Measurements from ENCODE around the gene NBEA. TPM values are rescaled to one million over a fixed set of nuclear protein-coding genes. Genes with fewer than 3 reads are reported as not detected.
"Not testable (repeated sequence)": the region's sequence is repeated elsewhere in the genome, so short reads cannot be mapped to it uniquely, and the experiment has no call there.

The NBEA gene
- total RNA-seq, 1 experiment from 2014 or later, result 4.1 TPM

DNA sequence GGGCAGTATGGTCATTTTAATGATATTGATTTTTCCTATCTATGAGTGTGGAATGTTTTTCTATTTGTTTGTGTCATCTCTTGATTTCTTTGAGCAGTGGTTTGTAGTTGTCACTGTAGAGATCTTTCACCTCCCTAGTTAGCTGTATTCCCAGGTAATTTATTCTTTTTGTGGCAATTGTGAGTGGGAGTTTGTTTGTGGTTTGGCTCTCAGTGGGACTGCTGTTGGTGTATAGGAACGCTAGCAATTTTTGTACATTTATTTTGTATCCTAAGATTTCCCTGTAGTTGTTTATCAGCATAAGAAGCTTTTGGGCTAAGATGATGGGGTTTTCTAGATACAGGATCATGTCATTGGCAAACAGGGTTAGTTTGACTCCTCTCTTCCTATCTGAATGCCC, 28.9 kb downstream of the NBEA start:
- intact Hi-C loops (cut with micrococcal nuclease), result no loop called here
- no peak for ATAC-seq

DNA sequence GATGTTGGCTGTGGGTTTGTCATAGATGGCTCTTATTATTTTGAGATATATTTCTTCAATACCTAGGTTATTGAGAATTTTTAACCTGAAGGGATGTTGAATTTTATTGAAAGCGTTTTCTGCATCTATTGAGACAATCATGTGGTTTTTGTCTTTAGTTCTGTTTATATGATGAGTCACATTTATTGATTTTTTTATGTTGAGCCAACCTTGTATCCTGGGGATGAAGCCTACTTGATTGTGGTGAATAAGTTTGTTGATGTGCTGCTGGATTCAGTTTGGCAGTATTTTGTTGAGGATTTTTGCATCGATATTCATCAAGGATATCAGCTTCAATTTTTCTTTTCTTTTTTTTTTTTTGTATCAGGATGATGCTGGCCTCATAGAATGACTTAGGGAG, 29.4 kb downstream of the NBEA start:
- intact Hi-C loops (cut with micrococcal nuclease), result no loop called here
- Histone ChIP-seq H3K9me2 (ENCODE audit: insufficient read depth) (no peaks in the 10 kb centered on the region), H3K9me3 (ENCODE audit: control insufficient read depth in 1 of 2, insufficient read depth in 1 of 2, low read depth in 1 of 2, low read length in 2 of 2) (no peaks in the 10 kb centered on the region), H3K9ac (ENCODE audit: low read length) (no peak overlapping the region), H2AFZ (ENCODE audit: low read depth, low read length, poor library complexity, severe bottlenecking) (no peak overlapping the region), H3K4me1 (ENCODE audit: control insufficient read depth in 1 of 2, insufficient read depth in 2 of 2, low read length in 2 of 2) (peaks cover 0 to 10% of the 10 kb centered on the region in 2 experiments; a peak in 2 of 4 replicates), H4K20me1 (ENCODE audit: insufficient read depth) (no peaks in the 10 kb centered on the region), H3K27me3 (ENCODE audit: insufficient read depth, low read length) (no peaks in the 10 kb centered on the region), H3K79me2 (ENCODE audit: insufficient read depth, low read length) (0 out of 2 replicates have a peak, but pooled peaks cover 3% of the 10 kb centered on the region), H3K4me2 (ENCODE audit: low read length) (no peak overlapping the region), H3K36me3 (ENCODE audit: control insufficient read depth in 1 of 2, insufficient read depth in 2 of 2, low read length in 2 of 2) (no peaks in the 10 kb centered on the region), H3K27ac (ENCODE audit: low read depth, low read length) (no peak overlapping the region), H3K4me3 (replicated peaks in 1 of 2; ENCODE audit: low read depth in 1 of 2, low read length in 2 of 2) (no peak overlapping the region)
- ChIA-PET CTCF (no interaction called here), POLR2A (no interaction called here), RAD21 (ENCODE audit: low non-redundant PET in 1 of 2, low total read pairs in 2 of 2, uncharacterized antibody in 2 of 2, unreplicated experiment in 2 of 2) (no interaction called here)
- TF ChIP-seq JUND (IDR thresholded peaks at IDR 0.05), result peak; percentile 36; the same call in 1 of the 2 replicates
- peak; percentile 32; the same call in 1 of the 2 replicates for TF ChIP-seq CBX3 (IDR thresholded peaks at IDR 0.05; ENCODE audit: low read depth)
- no peak for TF ChIP-seq ZNF274 (IDR thresholded peaks at IDR 0.05; ENCODE audit: low read depth, low read length)
- TF ChIP-seq FOSL1 (IDR thresholded peaks at IDR 0.05; ENCODE audit: low read depth), result peak; percentile 53; the same call in 1 of the 2 replicates
- BruUV-seq (replicated peaks), result no TSS peak
- no peak for ATAC-seq
- no peak for DNase-seq (ENCODE audit: low read depth, low spot score)

More for the DNA sequence above, 28.9 kb downstream of the NBEA start:
- TF ChIP-seq, protein P1, sequence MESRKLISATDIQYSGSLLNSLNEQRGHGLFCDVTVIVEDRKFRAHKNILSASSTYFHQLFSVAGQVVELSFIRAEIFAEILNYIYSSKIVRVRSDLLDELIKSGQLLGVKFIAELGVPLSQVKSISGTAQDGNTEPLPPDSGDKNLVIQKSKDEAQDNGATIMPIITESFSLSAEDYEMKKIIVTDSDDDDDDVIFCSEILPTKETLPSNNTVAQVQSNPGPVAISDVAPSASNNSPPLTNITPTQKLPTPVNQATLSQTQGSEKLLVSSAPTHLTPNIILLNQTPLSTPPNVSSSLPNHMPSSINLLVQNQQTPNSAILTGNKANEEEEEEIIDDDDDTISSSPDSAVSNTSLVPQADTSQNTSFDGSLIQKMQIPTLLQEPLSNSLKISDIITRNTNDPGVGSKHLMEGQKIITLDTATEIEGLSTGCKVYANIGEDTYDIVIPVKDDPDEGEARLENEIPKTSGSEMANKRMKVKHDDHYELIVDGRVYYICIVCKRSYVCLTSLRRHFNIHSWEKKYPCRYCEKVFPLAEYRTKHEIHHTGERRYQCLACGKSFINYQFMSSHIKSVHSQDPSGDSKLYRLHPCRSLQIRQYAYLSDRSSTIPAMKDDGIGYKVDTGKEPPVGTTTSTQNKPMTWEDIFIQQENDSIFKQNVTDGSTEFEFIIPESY (IDR thresholded peaks at IDR 0.05; ENCODE audit: extremely low read depth, insufficient replicate concordance, low read length), result no peak
- TF ChIP-seq POLR2A (IDR thresholded peaks at IDR 0.05; ENCODE audit: borderline replicate concordance, extremely low read depth, insufficient read depth, insufficient read length), result no peak
- CTCF ChIA-PET, result no interaction called here
- H4K20me1 ChIP-seq (ENCODE audit: insufficient read depth), result no peaks in the 10 kb centered on the region
- no peaks in the 10 kb centered on the region for H3K9me2 ChIP-seq (ENCODE audit: insufficient read depth)
- H3K27ac ChIP-seq (ENCODE audit: low read depth, low read length), result no peak overlapping the region
- H3K4me3 ChIP-seq (replicated peaks in 1 of 2; ENCODE audit: low read depth in 1 of 2, low read length in 2 of 2), result no peak overlapping the region
- H3K4me2 ChIP-seq (ENCODE audit: low read length), result no peak overlapping the region
- no peaks in the 10 kb centered on the region for H3K9me3 ChIP-seq (ENCODE audit: control insufficient read depth in 1 of 2, insufficient read depth in 1 of 2, low read depth in 1 of 2, low read length in 2 of 2)
- H3K36me3 ChIP-seq (ENCODE audit: control insufficient read depth in 1 of 2, insufficient read depth in 2 of 2, low read length in 2 of 2), result no peaks in the 10 kb centered on the region
- RAD21 ChIA-PET (ENCODE audit: low non-redundant PET in 1 of 2, low total read pairs in 2 of 2, uncharacterized antibody in 2 of 2, unreplicated experiment in 2 of 2), result no interaction called here
- H3K79me2 ChIP-seq (ENCODE audit: insufficient read depth, low read length), result 0 out of 2 replicates have a peak, but pooled peaks cover 3% of the 10 kb centered on the region
- H3K27me3 ChIP-seq (ENCODE audit: insufficient read depth, low read length), result no peaks in the 10 kb centered on the region
- H3K4me1 ChIP-seq (ENCODE audit: control insufficient read depth in 1 of 2, insufficient read depth in 2 of 2, low read length in 2 of 2), result peaks cover 0 to 10% of the 10 kb centered on the region in 2 experiments; a peak in 2 of 4 replicates
- no peak for DNase-seq (ENCODE audit: low read depth, low spot score)
- POLR2A ChIA-PET, result no interaction called here
- no TSS peak for BruUV-seq (replicated peaks)
- no peak overlapping the region for H2AFZ ChIP-seq (ENCODE audit: low read depth, low read length, poor library complexity, severe bottlenecking)
- H3K9ac ChIP-seq (ENCODE audit: low read length), result no peak overlapping the region

DNA sequence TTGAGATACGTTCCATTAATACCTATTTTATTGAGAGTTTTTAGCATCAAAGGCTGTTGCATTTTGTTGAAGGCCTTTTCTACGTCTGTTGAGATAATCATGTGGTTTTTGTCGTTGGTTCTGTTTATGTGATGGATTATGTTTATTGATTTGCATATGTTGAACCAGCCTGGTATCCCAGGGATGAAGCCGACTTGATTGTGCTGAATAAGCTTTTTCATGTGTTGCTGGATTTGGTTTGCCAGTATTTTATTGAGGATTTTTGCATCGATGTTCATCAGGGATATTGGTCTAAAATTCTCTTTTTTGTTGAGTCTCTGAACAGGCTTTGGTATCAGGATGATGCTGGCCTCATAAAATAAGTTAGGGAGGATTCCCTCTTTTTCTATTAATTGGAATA, 43.1 kb downstream of the NBEA start:
- H3K27ac ChIP-seq (ENCODE audit: low read depth, low read length); intact Hi-C loops (cut with micrococcal nuclease); H3K4me2 ChIP-seq (ENCODE audit: low read length); DNase-seq (ENCODE audit: low read depth, low spot score); H4K20me1 ChIP-seq (ENCODE audit: insufficient read depth); H3K4me3 ChIP-seq (replicated peaks in 1 of 2; ENCODE audit: low read depth in 1 of 2, low read length in 2 of 2); ATAC-seq; H3K4me1 ChIP-seq (ENCODE audit: control insufficient read depth in 1 of 2, insufficient read depth in 2 of 2, low read length in 2 of 2); H2AFZ ChIP-seq (ENCODE audit: low read depth, low read length, poor library complexity, severe bottlenecking); H3K79me2 ChIP-seq (ENCODE audit: insufficient read depth, low read length); H3K9ac ChIP-seq (ENCODE audit: low read length); H3K9me3 ChIP-seq (ENCODE audit: control insufficient read depth in 1 of 2, insufficient read depth in 1 of 2, low read depth in 1 of 2, low read length in 2 of 2); RAD21 ChIA-PET (ENCODE audit: low non-redundant PET in 1 of 2, low total read pairs in 2 of 2, uncharacterized antibody in 2 of 2, unreplicated experiment in 2 of 2); H3K36me3 ChIP-seq (ENCODE audit: control insufficient read depth in 1 of 2, insufficient read depth in 2 of 2, low read length in 2 of 2); H3K27me3 ChIP-seq (ENCODE audit: insufficient read depth, low read length); H3K9me2 ChIP-seq (ENCODE audit: insufficient read depth); POLR2A ChIA-PET; CTCF ChIA-PET; BruUV-seq (replicated peaks): not testable (repeated sequence)
